Stimulated activated CD4-positive, alpha-beta T cell treated with anti-CD3 and anti-CD28 coated beads, Interleukin-2, amount 100 ng/mL, for 4 hours (primary cell): ENCODE data around the gene PRKAR2B.

Experiments
- DNase-seq: peaks from one replicate; pipeline ENCODE4 v3.0.0-alpha.2; 2020; ENCODE audit warnings: low read depth

PRKAR2B gene

GRCh38 chr7:107185716-107186115, 141.2 kb downstream of the PRKAR2B start:
- no peak for DNase-seq

- no peak for DNase-seq
These were observed 141.7 kb downstream of the PRKAR2B start for GRCh38 chr7:107186240-107186639.

- DNase-seq = no peak
These were observed 143.3 kb downstream of the PRKAR2B start for GRCh38 chr7:107187774-107188173.

- DNase-seq = no peak
These were observed 145.6 kb downstream of the PRKAR2B start for GRCh38 chr7:107190090-107190489.

- DNase-seq = no peak
These were observed 149.5 kb downstream of the PRKAR2B start for GRCh38 chr7:107194052-107194451.

GRCh38 chr7:107196834-107197610, 152.5 kb downstream of the PRKAR2B start:
- DNase-seq = no peak

- DNase-seq = no peak
These were observed 157.4 kb downstream of the PRKAR2B start for GRCh38 chr7:107201795-107202450.

- no peak for DNase-seq
These were observed 159.1 kb downstream of the PRKAR2B start for GRCh38 chr7:107203607-107204006.

- no peak for DNase-seq
These were observed 161.6 kb downstream of the PRKAR2B start for GRCh38 chr7:107206136-107206535.

- DNase-seq = no peak
These were observed 162.2 kb downstream of the PRKAR2B start for GRCh38 chr7:107206706-107207105.

- DNase-seq = no peak
These were observed 163.0 kb downstream of the PRKAR2B start for GRCh38 chr7:107207459-107207858.

GRCh38 chr7:107208024-107208521, 163.6 kb downstream of the PRKAR2B start:
- DNase-seq = no peak

GRCh38 chr7:107208563-107208962, 164.1 kb downstream of the PRKAR2B start:
- DNase-seq = no peak

- DNase-seq = no peak
These were observed 165.1 kb downstream of the PRKAR2B start for GRCh38 chr7:107209565-107209964.

- no peak for DNase-seq
These were observed 165.9 kb downstream of the PRKAR2B start for GRCh38 chr7:107210400-107210799.
